Activated T-cell treated with anti-CD3 and anti-CD28 coated beads, Interleukin-2, amount 50 U/mL, for 24 hours (primary cell): ENCODE data around the gene KCTD13.
"Not testable (repeated sequence)": the region's sequence is repeated elsewhere in the genome, so short reads cannot be mapped to it uniquely, and the experiment has no call there.

Source experiments
- DNase-seq: peaks from one replicate; pipeline ENCODE4 v3.0.0-alpha.2; 2020
- H3K27ac Mint-ChIP-seq: 2 replicates; pipeline ENCODE4 v1.8.0; 2020; ENCODE audit warnings: mild to moderate bottlenecking, mixed read lengths
- H3K27me3 Mint-ChIP-seq: 2 replicates; pipeline ENCODE4 v1.8.0; 2020; ENCODE audit warnings: mixed read lengths
- H3K36me3 Mint-ChIP-seq: 2 replicates; pipeline ENCODE4 v1.8.0; 2020; ENCODE audit warnings: low read depth, mixed read lengths
- H3K4me1 Mint-ChIP-seq: 2 replicates; pipeline ENCODE4 v1.8.0; 2020; ENCODE audit warnings: low read depth, mixed read lengths
- H3K4me3 Mint-ChIP-seq: 2 replicates; pipeline ENCODE4 v1.8.0; 2020; ENCODE audit warnings: mild to moderate bottlenecking, moderate library complexity, mixed read lengths
- H3K9me3 Mint-ChIP-seq: 2 replicates; pipeline ENCODE4 v1.8.0; 2020; ENCODE audit warnings: mixed read lengths

KCTD13 gene

GRCh38 chr16:29891525-29892457 lies 34.2 kb downstream of the KCTD13 start:
- no peak overlapping the region for H3K4me3 Mint-ChIP-seq
- peaks cover 7% of the 10 kb centered on the region for H3K27me3 Mint-ChIP-seq
- no peaks in the 10 kb centered on the region for H3K36me3 Mint-ChIP-seq
- H3K27ac Mint-ChIP-seq = no peak overlapping the region
- no peak for DNase-seq
- H3K4me1 Mint-ChIP-seq = no peaks in the 10 kb centered on the region
- H3K9me3 Mint-ChIP-seq = no peaks in the 10 kb centered on the region

GRCh38 chr16:29889372-29889771 lies 36.7 kb downstream of the KCTD13 start:
- DNase-seq, H3K36me3 Mint-ChIP-seq, H3K27me3 Mint-ChIP-seq, H3K4me1 Mint-ChIP-seq, H3K4me3 Mint-ChIP-seq, H3K27ac Mint-ChIP-seq, H3K9me3 Mint-ChIP-seq: not testable (repeated sequence)

DNA sequence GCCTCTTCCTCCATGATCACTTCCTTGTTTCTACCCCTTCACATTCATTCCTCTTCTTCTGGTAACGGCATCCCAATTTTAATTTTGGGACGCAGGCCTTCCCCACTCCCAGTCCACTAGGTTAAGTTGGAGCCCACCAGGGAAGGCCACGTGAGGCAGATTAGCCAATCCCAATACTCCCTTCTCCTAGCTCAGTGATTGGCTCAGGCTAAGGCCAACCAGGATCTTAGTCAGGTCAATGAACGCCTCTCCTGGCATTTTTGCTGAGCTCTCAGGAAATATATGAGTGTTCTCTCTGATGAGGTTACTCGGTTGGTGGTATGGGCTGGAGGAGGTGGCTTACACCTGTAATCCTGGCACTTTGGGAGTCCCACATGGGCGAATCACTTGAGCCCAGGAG lies 42.0 kb downstream of the KCTD13 start:
- no peak overlapping the region for H3K4me3 Mint-ChIP-seq
- no peaks in the 10 kb centered on the region for H3K9me3 Mint-ChIP-seq
- peaks cover 14% of the 10 kb centered on the region for H3K27me3 Mint-ChIP-seq
- no peaks in the 10 kb centered on the region for H3K36me3 Mint-ChIP-seq
- H3K27ac Mint-ChIP-seq = no peak overlapping the region
- no peak for DNase-seq
- H3K4me1 Mint-ChIP-seq = no peaks in the 10 kb centered on the region

DNA sequence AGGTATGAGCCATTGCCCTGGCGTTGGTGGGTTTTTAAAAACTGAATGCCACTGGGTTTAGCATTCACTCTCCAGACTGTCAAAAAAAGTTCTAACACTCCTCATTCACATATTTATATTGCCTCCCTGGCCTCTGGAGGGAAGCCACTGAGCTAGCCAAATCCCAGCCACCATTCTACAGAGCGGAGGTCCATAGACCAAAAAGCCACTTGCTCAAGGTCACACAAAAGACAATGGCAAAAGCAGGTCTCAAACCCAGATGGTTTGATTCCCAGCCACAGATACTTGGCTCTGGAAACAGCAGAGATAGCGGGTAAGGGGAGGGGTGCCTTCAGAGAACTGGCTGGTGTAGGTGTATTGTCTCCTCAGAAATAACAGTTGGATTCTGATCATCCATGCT lies 45.0 kb downstream of the KCTD13 start:
- H3K36me3 Mint-ChIP-seq = no peaks in the 10 kb centered on the region
- no peak for DNase-seq
- H3K9me3 Mint-ChIP-seq = no peaks in the 10 kb centered on the region
- no peak overlapping the region for H3K4me3 Mint-ChIP-seq
- no peak overlapping the region for H3K27ac Mint-ChIP-seq
- H3K4me1 Mint-ChIP-seq = peaks cover 15% of the 10 kb centered on the region
- H3K27me3 Mint-ChIP-seq = peaks cover 34% of the 10 kb centered on the region

GRCh38 chr16:29878172-29878571 lies 47.9 kb downstream of the KCTD13 start:
- Mint-ChIP-seq H3K4me1 (peaks cover 16% of the 10 kb centered on the region), H3K36me3 (no peaks in the 10 kb centered on the region), H3K9me3 (no peaks in the 10 kb centered on the region), H3K27me3 (peaks cover 38% of the 10 kb centered on the region), H3K4me3 (no peak overlapping the region), H3K27ac (no peak overlapping the region)
- no peak for DNase-seq

- no peaks in the 10 kb centered on the region for H3K9me3 Mint-ChIP-seq
- H3K36me3 Mint-ChIP-seq = no peaks in the 10 kb centered on the region
- no peak overlapping the region for H3K27ac Mint-ChIP-seq
- peaks cover 38% of the 10 kb centered on the region for H3K27me3 Mint-ChIP-seq
- DNase-seq = peak; percentile 62
- H3K4me1 Mint-ChIP-seq = peaks cover 16% of the 10 kb centered on the region
- peak overlapping the region; percentile 1 for H3K4me3 Mint-ChIP-seq
Measured at GRCh38 chr16:29877266-29877961, 48.6 kb downstream of the KCTD13 start.

DNA sequence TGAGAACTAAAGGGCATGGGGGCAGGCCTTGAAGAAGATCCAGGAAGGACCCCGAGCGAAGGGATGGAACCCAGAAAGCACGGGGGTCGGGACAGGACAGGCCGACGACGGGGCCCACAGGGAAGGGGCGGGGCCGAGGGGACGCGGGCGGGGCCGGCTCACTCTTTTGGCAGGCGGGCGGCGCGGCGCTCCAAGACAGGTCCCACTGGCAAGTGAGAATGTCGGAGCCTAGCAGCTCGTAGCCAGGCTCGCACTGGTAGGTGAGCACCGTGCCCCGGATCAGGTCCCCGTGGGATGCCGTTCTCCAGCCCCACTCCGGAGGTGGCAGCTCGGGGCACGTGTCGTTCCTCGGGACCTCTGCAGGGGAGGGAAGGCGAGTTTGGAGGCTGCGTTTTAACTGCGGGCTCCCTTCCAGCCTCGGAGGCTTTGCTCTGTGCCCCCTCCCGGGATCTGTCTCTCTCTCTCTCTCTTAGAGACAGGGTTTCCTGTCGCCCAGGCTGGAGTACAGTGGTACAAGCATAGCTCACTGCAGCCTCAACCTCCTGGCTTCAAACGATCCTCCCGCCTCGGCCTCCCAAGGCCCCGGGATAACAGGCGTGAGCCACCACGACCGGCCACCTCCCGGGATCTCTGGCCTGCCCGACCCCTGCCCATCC lies 49.3 kb downstream of the KCTD13 start:
- H3K4me3 Mint-ChIP-seq = peak overlapping the region; percentile 65
- H3K27ac Mint-ChIP-seq = no peak overlapping the region
- H3K27me3 Mint-ChIP-seq = peaks cover 38% of the 10 kb centered on the region
- peaks cover 16% of the 10 kb centered on the region for H3K4me1 Mint-ChIP-seq
- peak; percentile 67 for DNase-seq
- H3K36me3 Mint-ChIP-seq = no peaks in the 10 kb centered on the region
- H3K9me3 Mint-ChIP-seq = no peaks in the 10 kb centered on the region

- Mint-ChIP-seq H3K9me3 (no peaks in the 10 kb centered on the region), H3K27me3 (peaks cover 37% of the 10 kb centered on the region), H3K4me3 (peak overlapping the region; percentile 65), H3K4me1 (peaks cover 16% of the 10 kb centered on the region), H3K27ac (no peak overlapping the region), H3K36me3 (no peaks in the 10 kb centered on the region)
- DNase-seq = peak; percentile 38
Measured at GRCh38 chr16:29876217-29876593, 49.8 kb downstream of the KCTD13 start.

DNA sequence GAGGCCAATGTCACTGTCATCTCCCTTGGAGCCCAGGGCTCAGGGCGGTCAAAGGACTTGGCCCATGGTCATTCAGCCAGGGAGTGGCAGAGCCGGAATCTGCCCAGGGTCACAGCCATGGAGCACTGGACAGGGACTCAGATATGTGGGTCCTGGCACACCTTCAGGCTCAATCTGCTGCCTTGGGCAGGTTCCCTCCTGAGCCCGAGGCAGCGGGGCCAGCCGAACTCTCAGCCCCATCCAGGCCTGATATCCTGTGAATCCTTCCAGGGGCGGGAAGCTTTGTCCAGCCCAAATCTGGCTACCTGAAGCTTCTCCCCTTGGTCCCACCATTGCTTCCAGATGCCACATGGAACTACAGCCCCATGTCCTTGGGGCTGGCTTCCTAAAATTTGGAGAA lies 50.8 kb downstream of the KCTD13 start:
- no peak for DNase-seq
- Mint-ChIP-seq H3K27ac (no peak overlapping the region), H3K9me3 (no peaks in the 10 kb centered on the region), H3K4me3 (no peak overlapping the region), H3K4me1 (peaks cover 16% of the 10 kb centered on the region), H3K36me3 (no peaks in the 10 kb centered on the region), H3K27me3 (peaks cover 33% of the 10 kb centered on the region)

DNA sequence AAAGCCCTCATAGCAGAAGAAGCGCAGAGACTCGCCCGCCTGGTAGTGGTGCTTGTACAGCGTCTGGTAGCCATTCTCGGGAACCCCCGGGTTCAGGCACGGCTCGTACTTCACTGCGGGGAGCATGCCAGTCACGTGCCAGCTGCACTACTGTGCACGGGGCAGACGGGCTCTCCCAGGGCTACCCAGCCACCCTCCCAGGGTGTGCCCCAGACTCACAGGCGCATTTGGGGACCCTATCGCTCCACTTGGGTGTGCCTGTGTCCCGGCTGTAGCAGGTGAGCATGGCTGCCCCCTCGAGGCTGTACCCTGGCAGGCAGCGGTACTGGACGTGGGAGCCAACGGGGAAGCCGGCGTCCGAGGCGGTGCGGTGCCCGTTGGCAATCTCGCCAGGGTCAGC lies 52.7 kb downstream of the KCTD13 start:
- Mint-ChIP-seq H3K4me1 (peaks cover 16% of the 10 kb centered on the region), H3K27ac (no peak overlapping the region), H3K27me3 (peaks cover 24% of the 10 kb centered on the region), H3K36me3 (no peaks in the 10 kb centered on the region), H3K9me3 (no peaks in the 10 kb centered on the region), H3K4me3 (no peak overlapping the region)
- no peak for DNase-seq

DNA sequence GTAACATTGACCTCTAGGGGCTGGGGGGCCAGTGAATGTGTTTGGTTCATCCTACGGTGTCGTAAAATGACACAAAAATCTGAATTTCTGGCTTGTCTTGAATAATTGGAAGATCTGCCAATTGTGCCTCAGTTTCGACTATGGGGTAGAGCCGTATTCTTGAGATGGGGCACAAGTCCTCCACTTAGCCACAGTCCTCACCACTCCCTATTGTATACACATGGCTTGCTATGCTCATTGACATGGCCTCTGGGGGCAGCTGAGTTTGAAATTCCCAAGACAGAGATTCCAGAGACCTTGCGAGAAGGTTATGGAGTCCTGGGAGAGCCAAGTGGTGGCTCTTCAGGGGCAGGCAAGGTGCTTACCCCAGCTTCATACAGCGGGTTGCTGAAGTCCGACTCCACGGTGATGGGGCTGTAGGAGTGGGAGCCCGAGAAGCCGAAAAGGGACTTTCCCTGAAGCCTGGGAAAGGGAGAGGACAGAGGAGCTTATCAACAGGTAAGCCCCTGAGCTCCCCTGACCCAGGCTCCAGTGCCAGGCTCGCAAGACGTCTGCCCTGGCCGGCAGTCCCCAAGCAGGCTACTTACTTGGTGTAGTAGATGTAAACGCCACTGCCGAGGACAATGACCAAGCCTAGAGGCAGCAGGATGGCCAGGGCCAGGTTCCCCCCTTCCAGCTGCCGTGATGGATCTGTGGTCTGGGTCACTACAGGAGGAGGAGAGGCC lies 54.0 kb downstream of the KCTD13 start:
- no peaks in the 10 kb centered on the region for H3K9me3 Mint-ChIP-seq
- H3K4me3 Mint-ChIP-seq = no peak overlapping the region
- no peaks in the 10 kb centered on the region for H3K36me3 Mint-ChIP-seq

DNA sequence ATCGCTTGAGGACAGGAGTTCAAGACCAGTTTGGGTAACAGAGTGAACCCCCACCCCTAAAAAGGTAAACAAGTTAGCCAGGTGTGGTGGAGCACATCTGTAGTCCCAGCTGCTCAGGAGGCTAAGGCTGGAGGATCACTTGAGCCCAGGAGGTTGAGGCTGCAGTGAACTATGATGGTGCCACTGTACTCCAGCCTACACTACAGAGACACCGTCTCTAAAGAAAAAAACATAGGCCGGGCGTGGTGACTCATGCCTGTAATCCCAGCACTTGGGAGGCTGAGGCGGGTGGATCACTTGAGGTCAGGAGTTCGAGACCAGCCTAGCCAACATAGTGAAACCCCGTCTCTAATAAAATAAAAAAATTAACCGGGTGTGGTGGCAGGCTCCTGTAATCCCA lies 57.0 kb downstream of the KCTD13 start:
- not testable (repeated sequence) for H3K27ac Mint-ChIP-seq, H3K4me1 Mint-ChIP-seq, H3K4me3 Mint-ChIP-seq, H3K9me3 Mint-ChIP-seq, H3K36me3 Mint-ChIP-seq, H3K27me3 Mint-ChIP-seq, DNase-seq

More for the DNA sequence above, 54.0 kb downstream of the KCTD13 start:
- DNase-seq = no peak
- H3K27ac Mint-ChIP-seq = no peak overlapping the region
- H3K27me3 Mint-ChIP-seq = peaks cover 10% of the 10 kb centered on the region
- H3K4me1 Mint-ChIP-seq = peaks cover 7% of the 10 kb centered on the region

DNA sequence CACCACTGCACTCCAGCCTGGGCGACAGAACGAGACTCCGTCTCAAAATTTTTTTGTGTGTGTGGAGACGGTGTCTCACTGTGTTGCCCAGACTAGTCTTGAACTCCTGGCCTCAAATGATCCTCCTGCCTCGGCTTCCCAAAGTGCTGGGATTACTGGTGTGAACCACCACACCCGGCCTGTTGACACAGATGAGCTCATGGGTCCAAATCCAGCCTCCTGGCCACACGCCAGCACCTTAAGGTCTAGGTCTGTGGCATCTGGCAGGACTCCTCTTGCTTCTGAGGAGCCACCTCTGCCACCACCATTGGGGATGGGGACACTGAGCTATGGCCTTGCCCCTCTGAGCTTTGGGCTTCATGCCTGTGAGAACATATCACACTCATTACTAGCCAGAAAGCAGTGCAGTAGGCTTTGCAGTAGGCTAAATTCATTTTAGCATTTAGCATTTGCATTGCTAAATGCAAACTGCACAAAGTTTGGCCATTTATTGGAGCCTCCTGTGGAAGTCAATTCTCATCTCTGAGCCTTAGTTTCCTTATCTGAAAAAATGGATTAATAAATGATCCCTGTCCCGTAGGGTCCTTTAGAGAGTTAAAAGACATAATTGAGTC lies 57.5 kb downstream of the KCTD13 start:
- H3K4me3 Mint-ChIP-seq = no peak overlapping the region
- no peaks in the 10 kb centered on the region for H3K27me3 Mint-ChIP-seq
- H3K4me1 Mint-ChIP-seq = peaks cover 3% of the 10 kb centered on the region
- no peak overlapping the region for H3K27ac Mint-ChIP-seq
- no peaks in the 10 kb centered on the region for H3K9me3 Mint-ChIP-seq
- no peak for DNase-seq
- no peaks in the 10 kb centered on the region for H3K36me3 Mint-ChIP-seq

- no peak for DNase-seq
- Mint-ChIP-seq H3K27me3 (no peaks in the 10 kb centered on the region), H3K4me1 (peaks cover 21% of the 10 kb centered on the region), H3K27ac (no peak overlapping the region), H3K9me3 (no peaks in the 10 kb centered on the region), H3K4me3 (no peak overlapping the region), H3K36me3 (peaks cover 25% of the 10 kb centered on the region)
Measured at GRCh38 chr16:29864205-29864604, 61.8 kb downstream of the KCTD13 start.
